HL-60 (cell line): ENCODE results near the gene INSL3.

ENCODE experiments used
- DNase-seq, 2 experiments: peaks; one replicate each; pipeline ENCODE4 v3.0.0-alpha.2; 2010 to 2020; ENCODE audit warnings: low read depth in 1 of 2, low spot score in 1 of 2
- H3K27ac ChIP-seq: fragments of 250-450 bp; sonication (Bioruptor Pico); replicated peaks from 2 replicates; pipeline ENCODE4 v1.5.1; 2020; ENCODE audit warnings: mild to moderate bottlenecking, moderate library complexity
- H3K27me3 ChIP-seq: fragments of 250-450 bp; sonication (Bioruptor Pico); 2 replicates; pipeline ENCODE4 v1.5.1; 2021; ENCODE audit warnings: mild to moderate bottlenecking, moderate library complexity; ENCODE audit not compliant: insufficient read depth, poor library complexity, severe bottlenecking
- H3K4me3 ChIP-seq: replicated peaks from 2 replicates; pipeline ENCODE4 v1.5.1; 2011; ENCODE audit warnings: mild to moderate bottlenecking, control low read depth, low read length; ENCODE audit not compliant: insufficient read depth
- GABPA ChIP-seq: IDR thresholded peaks from 2 replicates; pipeline ENCODE4 v1.6.1; 2012; ENCODE audit warnings: low read depth
- POLR2AphosphoS5 ChIP-seq: IDR thresholded peaks from 2 replicates; pipeline ENCODE4 v1.6.1; 2012; ENCODE audit warnings: low read depth
- SPI1 ChIP-seq: IDR thresholded peaks from 2 replicates; pipeline ENCODE4 v1.6.1; 2012; ENCODE audit warnings: low read depth, mild to moderate bottlenecking, borderline replicate concordance
- TF ChIP-seq, protein P1 (sequence below): IDR thresholded peaks from 2 replicates; pipeline ENCODE4 v1.6.1; 2012; ENCODE audit warnings: low read depth; ENCODE audit not compliant: insufficient replicate concordance
- TF ChIP-seq, protein P2 (sequence below): IDR thresholded peaks from one replicate; pipeline ENCODE4 v1.5.1; 2011; ENCODE audit warnings: low read length, control low read depth, inconsistent platforms; ENCODE audit not compliant: insufficient read depth

Gene INSL3

DNA sequence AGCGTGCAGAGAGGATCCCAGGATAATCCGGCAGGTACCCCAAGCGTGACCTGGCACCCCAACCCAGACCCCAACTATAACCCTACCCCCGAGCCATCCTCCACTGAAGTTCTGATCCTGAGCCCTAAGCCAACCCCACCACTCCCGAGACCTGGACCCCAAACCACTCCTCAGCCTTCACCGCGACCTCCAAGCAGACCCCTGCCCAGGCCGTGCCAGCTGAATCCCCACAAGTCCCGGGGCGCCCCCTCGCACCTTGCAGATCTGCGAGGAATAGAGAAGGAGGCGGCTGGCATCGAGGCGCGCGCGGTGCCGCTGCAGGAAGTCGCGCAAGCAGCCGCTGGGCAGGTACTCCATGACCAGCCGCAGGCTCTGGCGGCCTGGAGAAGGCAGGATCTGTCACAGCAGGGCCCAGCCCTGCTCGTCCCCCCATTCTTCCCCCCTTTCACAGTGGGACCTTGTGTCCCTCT, 10.1 kb upstream of the INSL3 start:
- Histone ChIP-seq H3K27me3 (no peaks in the 10 kb centered on the region), H3K27ac (no peak overlapping the region), H3K4me3 (no peak overlapping the region)
- DNase-seq = no peak
- no peak for TF ChIP-seq SPI1
- no peak for TF ChIP-seq POLR2AphosphoS5
- TF ChIP-seq, protein P1, sequence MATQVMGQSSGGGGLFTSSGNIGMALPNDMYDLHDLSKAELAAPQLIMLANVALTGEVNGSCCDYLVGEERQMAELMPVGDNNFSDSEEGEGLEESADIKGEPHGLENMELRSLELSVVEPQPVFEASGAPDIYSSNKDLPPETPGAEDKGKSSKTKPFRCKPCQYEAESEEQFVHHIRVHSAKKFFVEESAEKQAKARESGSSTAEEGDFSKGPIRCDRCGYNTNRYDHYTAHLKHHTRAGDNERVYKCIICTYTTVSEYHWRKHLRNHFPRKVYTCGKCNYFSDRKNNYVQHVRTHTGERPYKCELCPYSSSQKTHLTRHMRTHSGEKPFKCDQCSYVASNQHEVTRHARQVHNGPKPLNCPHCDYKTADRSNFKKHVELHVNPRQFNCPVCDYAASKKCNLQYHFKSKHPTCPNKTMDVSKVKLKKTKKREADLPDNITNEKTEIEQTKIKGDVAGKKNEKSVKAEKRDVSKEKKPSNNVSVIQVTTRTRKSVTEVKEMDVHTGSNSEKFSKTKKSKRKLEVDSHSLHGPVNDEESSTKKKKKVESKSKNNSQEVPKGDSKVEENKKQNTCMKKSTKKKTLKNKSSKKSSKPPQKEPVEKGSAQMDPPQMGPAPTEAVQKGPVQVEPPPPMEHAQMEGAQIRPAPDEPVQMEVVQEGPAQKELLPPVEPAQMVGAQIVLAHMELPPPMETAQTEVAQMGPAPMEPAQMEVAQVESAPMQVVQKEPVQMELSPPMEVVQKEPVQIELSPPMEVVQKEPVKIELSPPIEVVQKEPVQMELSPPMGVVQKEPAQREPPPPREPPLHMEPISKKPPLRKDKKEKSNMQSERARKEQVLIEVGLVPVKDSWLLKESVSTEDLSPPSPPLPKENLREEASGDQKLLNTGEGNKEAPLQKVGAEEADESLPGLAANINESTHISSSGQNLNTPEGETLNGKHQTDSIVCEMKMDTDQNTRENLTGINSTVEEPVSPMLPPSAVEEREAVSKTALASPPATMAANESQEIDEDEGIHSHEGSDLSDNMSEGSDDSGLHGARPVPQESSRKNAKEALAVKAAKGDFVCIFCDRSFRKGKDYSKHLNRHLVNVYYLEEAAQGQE = no peak
- TF ChIP-seq, protein P2, sequence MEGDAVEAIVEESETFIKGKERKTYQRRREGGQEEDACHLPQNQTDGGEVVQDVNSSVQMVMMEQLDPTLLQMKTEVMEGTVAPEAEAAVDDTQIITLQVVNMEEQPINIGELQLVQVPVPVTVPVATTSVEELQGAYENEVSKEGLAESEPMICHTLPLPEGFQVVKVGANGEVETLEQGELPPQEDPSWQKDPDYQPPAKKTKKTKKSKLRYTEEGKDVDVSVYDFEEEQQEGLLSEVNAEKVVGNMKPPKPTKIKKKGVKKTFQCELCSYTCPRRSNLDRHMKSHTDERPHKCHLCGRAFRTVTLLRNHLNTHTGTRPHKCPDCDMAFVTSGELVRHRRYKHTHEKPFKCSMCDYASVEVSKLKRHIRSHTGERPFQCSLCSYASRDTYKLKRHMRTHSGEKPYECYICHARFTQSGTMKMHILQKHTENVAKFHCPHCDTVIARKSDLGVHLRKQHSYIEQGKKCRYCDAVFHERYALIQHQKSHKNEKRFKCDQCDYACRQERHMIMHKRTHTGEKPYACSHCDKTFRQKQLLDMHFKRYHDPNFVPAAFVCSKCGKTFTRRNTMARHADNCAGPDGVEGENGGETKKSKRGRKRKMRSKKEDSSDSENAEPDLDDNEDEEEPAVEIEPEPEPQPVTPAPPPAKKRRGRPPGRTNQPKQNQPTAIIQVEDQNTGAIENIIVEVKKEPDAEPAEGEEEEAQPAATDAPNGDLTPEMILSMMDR = no peak
- TF ChIP-seq GABPA = no peak

GRCh38 chr19:17830567-17831418, 9.5 kb upstream of the INSL3 start:
- no peak overlapping the region for H3K4me3 ChIP-seq
- H3K27ac ChIP-seq = no peak overlapping the region
- TF ChIP-seq SPI1 (no peak), GABPA (no peak)
- no peak for DNase-seq
- no peaks in the 10 kb centered on the region for H3K27me3 ChIP-seq

- TF ChIP-seq POLR2AphosphoS5 = no peak
- TF ChIP-seq SPI1 = no peak
- no peak for TF ChIP-seq GABPA
- TF ChIP-seq, protein P2 = no peak
- TF ChIP-seq, protein P1 = no peak
- Histone ChIP-seq H3K27me3 (no peaks in the 10 kb centered on the region), H3K4me3 (no peak overlapping the region), H3K27ac (no peak overlapping the region)
- DNase-seq = no peak
Observed at GRCh38 chr19:17829855-17830566, 8.7 kb upstream of the INSL3 start.

DNA sequence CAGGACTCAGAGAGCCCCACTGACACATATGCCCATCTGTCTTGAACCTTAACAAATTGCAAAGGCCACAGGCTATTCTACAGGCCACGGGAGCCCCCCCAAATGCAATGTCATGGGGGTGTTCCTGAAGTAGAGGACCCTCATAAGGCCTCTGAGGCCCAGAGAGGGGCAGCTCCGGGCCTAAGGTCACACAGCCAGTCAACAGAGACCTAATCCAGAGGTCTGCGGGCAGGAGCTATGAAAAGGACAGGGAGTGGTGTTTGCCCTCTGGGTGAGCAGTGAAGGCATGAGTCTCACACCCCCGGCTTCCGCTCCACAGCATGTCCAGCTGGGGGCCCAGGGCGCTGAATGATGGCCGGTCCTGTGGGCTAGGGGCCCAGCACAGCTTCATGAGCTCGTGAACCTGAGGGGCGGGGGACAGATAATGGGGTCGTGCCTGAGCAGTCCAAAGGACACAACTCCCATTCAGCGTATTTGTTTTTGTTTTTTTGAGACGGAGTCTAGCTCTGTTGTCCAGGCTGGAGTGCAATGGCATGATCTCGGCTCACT, 5.3 kb upstream of the INSL3 start:
- H3K4me3 ChIP-seq = no peak overlapping the region

More for the DNA sequence above, 5.3 kb upstream of the INSL3 start:
- TF ChIP-seq POLR2AphosphoS5 (no peak), SPI1 (no peak), GABPA (no peak)
- TF ChIP-seq, protein P1 = no peak
- TF ChIP-seq, protein P2 = no peak
- DNase-seq = no peak
- Histone ChIP-seq H3K27ac (no peak overlapping the region), H3K27me3 (no peaks in the 10 kb centered on the region)
